ENCODE results near the gene HERC2. TPM values are rescaled to one million over a fixed set of nuclear protein-coding genes. Genes with fewer than 3 reads are reported as not detected.

The HERC2 gene
- total RNA-seq, 4 donors from 2014 or later, result 14.1 to 98.3 (median 58.6) TPM

GRCh38 chr15:28281876-28282275 is 40.1 kb downstream of the HERC2 start:
- TF ChIP-seq CTCF (IDR thresholded peaks at IDR 0.05) (no peak), POLR2A (IDR thresholded peaks at IDR 0.05) (no peak)
- intact Hi-C loops (cut with DNase I; ENCODE audit: low total_unique reads), result no loop called here
- Histone ChIP-seq H3K27me3 (no peaks in the 10 kb centered on the region), H3K36me3 (no peaks in the 10 kb centered on the region), H3K4me3 (no peak overlapping the region), H3K9me3 (no peaks in the 10 kb centered on the region), H3K27ac (no peak overlapping the region), H3K4me1 (no peaks in the 10 kb centered on the region)
- no peak for DNase-seq

GRCh38 chr15:28274635-28275034 is 47.3 kb downstream of the HERC2 start:
- intact Hi-C loops (cut with DNase I; ENCODE audit: low total_unique reads), result no loop called here
- TF ChIP-seq CTCF (IDR thresholded peaks at IDR 0.05) (no peak), POLR2A (IDR thresholded peaks at IDR 0.05) (no peak)
- no peaks in the 10 kb centered on the region for H3K36me3 ChIP-seq
- H3K9me3 ChIP-seq, result no peaks in the 10 kb centered on the region
- DNase-seq, result no peak
- H3K27me3 ChIP-seq, result no peaks in the 10 kb centered on the region
- no peaks in the 10 kb centered on the region for H3K4me1 ChIP-seq
- no peak overlapping the region for H3K27ac ChIP-seq
- H3K4me3 ChIP-seq, result no peak overlapping the region

GRCh38 chr15:28273873-28274610 is 47.9 kb downstream of the HERC2 start:
- no peak for TF ChIP-seq CTCF (IDR thresholded peaks at IDR 0.05)
- TF ChIP-seq POLR2A (IDR thresholded peaks at IDR 0.05), result no peak
- H3K4me3 ChIP-seq, result no peak overlapping the region
- no peaks in the 10 kb centered on the region for H3K9me3 ChIP-seq
- DNase-seq, result no peak
- no peaks in the 10 kb centered on the region for H3K36me3 ChIP-seq
- intact Hi-C loops (cut with DNase I; ENCODE audit: low total_unique reads), result no loop called here
- H3K27ac ChIP-seq, result no peak overlapping the region
- H3K4me1 ChIP-seq, result no peaks in the 10 kb centered on the region
- no peaks in the 10 kb centered on the region for H3K27me3 ChIP-seq

- intact Hi-C loops (cut with DNase I; ENCODE audit: low total_unique reads), result no loop called here
- H3K4me3 ChIP-seq, result no peak overlapping the region
- no peak overlapping the region for H3K27ac ChIP-seq
- no peaks in the 10 kb centered on the region for H3K4me1 ChIP-seq
- DNase-seq, result no peak
- no peaks in the 10 kb centered on the region for H3K27me3 ChIP-seq
- no peaks in the 10 kb centered on the region for H3K36me3 ChIP-seq
- no peaks in the 10 kb centered on the region for H3K9me3 ChIP-seq
- TF ChIP-seq CTCF (IDR thresholded peaks at IDR 0.05) (no peak), POLR2A (IDR thresholded peaks at IDR 0.05) (no peak)
These were observed 48.5 kb downstream of the HERC2 start for GRCh38 chr15:28273468-28273867.

- H3K36me3 ChIP-seq, result no peaks in the 10 kb centered on the region
These were observed 49.4 kb downstream of the HERC2 start for GRCh38 chr15:28272587-28272986.

More at GRCh38 chr15:28272587-28272986, 49.4 kb downstream of the HERC2 start:
- Histone ChIP-seq H3K27me3 (no peaks in the 10 kb centered on the region), H3K4me1 (no peaks in the 10 kb centered on the region), H3K4me3 (no peak overlapping the region), H3K27ac (no peak overlapping the region), H3K9me3 (no peaks in the 10 kb centered on the region)
- TF ChIP-seq POLR2A (IDR thresholded peaks at IDR 0.05), result no peak
- no peak for TF ChIP-seq CTCF (IDR thresholded peaks at IDR 0.05)
- DNase-seq, result no peak
- intact Hi-C loops (cut with DNase I; ENCODE audit: low total_unique reads), result no loop called here

All from uterus (tissue), 4 donors.